CD4-positive, alpha-beta T cell (primary cell): ENCODE data around the gene VTCN1. TPM values are rescaled to one million over a fixed set of nuclear protein-coding genes. Genes with fewer than 3 reads are reported as not detected.

Experiments
- ATAC-seq: fragments of 200-7000 bp; cut with Tn5 transposase; one replicate; pipeline ENCODE4 v1.10.0; 2022; ENCODE audit warnings: mild to moderate bottlenecking; ENCODE audit not compliant: poor library complexity
- CTCF ChIA-PET: fragments of 350-600 bp; sonication (Branson Sonifier 250); formaldehyde crosslinking; loops from one replicate; lab custom pipeline; 2021; ENCODE audit warnings: antibody characterized with exemption, inconsistent platforms; lab: Charles Lee
- POLR2A ChIA-PET: fragments of 350-600 bp; sonication (Branson Sonifier 250); formaldehyde crosslinking; loops from one replicate; lab custom pipeline; 2021; ENCODE audit warnings: antibody characterized with exemption, inconsistent platforms; lab: Charles Lee
- DNase-seq, 14 experiments: peaks; one replicate each; pipeline ENCODE4 v3.0.0-alpha.2; 2013 to 2020; ENCODE audit warnings: mixed read lengths in 2 of 14
- H3K27ac ChIP-seq, 2 donors: one replicate each; pipeline versions ENCODE4 v1.5.1 to v1.7.0; 2013; ENCODE audit warnings: low read length in 2 of 2, low read depth in 1 of 2, mild to moderate bottlenecking in 1 of 2
- H3K27me3 ChIP-seq, 2 experiments: 1 replicate in 1 of 2; 2 replicates in 1 of 2; pipeline versions ENCODE4 v1.6.1 to v1.7.0; 2013; ENCODE audit warnings: low read length in 2 of 2, control low read depth in 1 of 2, mild to moderate bottlenecking in 1 of 2, moderate library complexity in 1 of 2; ENCODE audit not compliant: insufficient read depth in 2 of 2, control insufficient read depth in 1 of 2
- H3K36me3 ChIP-seq: one replicate; pipeline ENCODE4 v1.6.1; 2013; ENCODE audit warnings: low read length, control low read depth; ENCODE audit not compliant: insufficient read depth
- H3K4me1 ChIP-seq: one replicate; pipeline ENCODE4 v1.6.1; 2013; ENCODE audit warnings: low read length, control low read depth; ENCODE audit not compliant: insufficient read depth
- H3K4me3 ChIP-seq: one replicate; pipeline ENCODE4 v1.5.1; 2013; ENCODE audit warnings: mild to moderate bottlenecking, low read length, moderate library complexity
- H3K9me3 ChIP-seq, 2 experiments: 1 replicate in 1 of 2; 2 replicates in 1 of 2; pipeline versions ENCODE4 v1.6.1 to v1.7.0; 2013; ENCODE audit warnings: low read length in 2 of 2, mild to moderate bottlenecking in 2 of 2, control low read depth in 1 of 2, moderate library complexity in 1 of 2; ENCODE audit not compliant: control insufficient read depth in 1 of 2, insufficient read depth in 1 of 2
- H3K27ac Mint-ChIP-seq: one replicate; pipeline ENCODE4 v1.8.0; 2020; ENCODE audit warnings: mixed read lengths
- H3K27me3 Mint-ChIP-seq: one replicate; pipeline ENCODE4 v1.8.0; 2021; ENCODE audit warnings: mixed read lengths
- H3K36me3 Mint-ChIP-seq: one replicate; pipeline ENCODE4 v1.8.0; 2021; ENCODE audit warnings: low read depth, mixed read lengths
- H3K4me1 Mint-ChIP-seq: one replicate; pipeline ENCODE4 v1.8.0; 2021; ENCODE audit warnings: low read depth, mixed read lengths
- H3K4me3 Mint-ChIP-seq: one replicate; pipeline ENCODE4 v1.8.0; 2020; ENCODE audit warnings: mild to moderate bottlenecking, mixed read lengths
- H3K9me3 Mint-ChIP-seq: one replicate; pipeline ENCODE4 v1.8.0; 2020; ENCODE audit warnings: mixed read lengths
- intact Hi-C, 2 experiments: fragments of 100-400 bp; cut with DNase I in 1 of 2; cut with micrococcal nuclease in 1 of 2; formaldehyde crosslinking; loops; one replicate each; pipeline versions ENCODE4 v1.15.1 to v1.9.0; 2023 to 2025; cut with DNase I, micrococcal nuclease
- total RNA-seq, 174 experiments: library from RNA in 2 of 174; stranded (reverse) in 2 of 174; gene quantifications; one replicate each; pipeline ENCODE4 v1.2.3 and lab custom pipeline; 2021 to 2026
- TF ChIP-seq, protein P1 (sequence below): fragments of 200-600 bp; IDR thresholded peaks from one replicate; pipeline ENCODE4 v1.8.0; 2022; ENCODE audit warnings: antibody characterized with exemption, mild to moderate bottlenecking

VTCN1 gene
- total RNA-seq, 2 experiments from 2014 or later = not detected

DNA sequence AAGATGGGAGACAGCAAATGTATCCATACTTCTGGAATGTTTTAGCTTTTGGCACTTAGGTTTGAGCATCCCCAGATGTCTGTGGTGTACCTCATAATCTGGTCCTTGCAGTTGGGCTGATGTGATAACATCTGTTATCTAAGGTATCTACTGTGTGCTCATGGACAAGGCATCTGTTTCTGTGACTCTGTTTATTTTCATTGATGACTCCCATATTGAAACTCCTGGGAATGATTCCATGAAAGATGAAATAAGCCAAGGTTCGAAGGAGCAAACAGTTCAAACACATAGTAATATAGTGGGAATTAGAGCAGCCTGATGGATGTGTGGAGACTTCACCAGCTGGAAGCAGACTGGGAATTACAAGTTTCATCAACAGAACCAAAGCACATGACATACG is 68.5 kb downstream of the VTCN1 start:
- H3K4me3 ChIP-seq = no peak overlapping the region
- no peak overlapping the region for H3K27ac Mint-ChIP-seq
- CTCF ChIA-PET = interaction anchor here (1.0 kb wide), 1 partner anchor 13 kb away, joined by 3 read pairs; no protein-coding TSS in a partner anchor
- no peaks in the 10 kb centered on the region for H3K9me3 Mint-ChIP-seq
- POLR2A ChIA-PET = no interaction called here
- H3K4me3 Mint-ChIP-seq = no peak overlapping the region
- ATAC-seq = no peak
- no peaks in the 10 kb centered on the region for H3K36me3 Mint-ChIP-seq
- H3K27ac ChIP-seq = no peak overlapping the region
- no peaks in the 10 kb centered on the region for H3K4me1 Mint-ChIP-seq
- H3K4me1 ChIP-seq = no peaks in the 10 kb centered on the region
- no peaks in the 10 kb centered on the region for H3K36me3 ChIP-seq
- intact Hi-C loops = no loop called here
- no peak for DNase-seq
- H3K27me3 ChIP-seq = no peaks in the 10 kb centered on the region
- no peaks in the 10 kb centered on the region for H3K9me3 ChIP-seq
- TF ChIP-seq, protein P1, sequence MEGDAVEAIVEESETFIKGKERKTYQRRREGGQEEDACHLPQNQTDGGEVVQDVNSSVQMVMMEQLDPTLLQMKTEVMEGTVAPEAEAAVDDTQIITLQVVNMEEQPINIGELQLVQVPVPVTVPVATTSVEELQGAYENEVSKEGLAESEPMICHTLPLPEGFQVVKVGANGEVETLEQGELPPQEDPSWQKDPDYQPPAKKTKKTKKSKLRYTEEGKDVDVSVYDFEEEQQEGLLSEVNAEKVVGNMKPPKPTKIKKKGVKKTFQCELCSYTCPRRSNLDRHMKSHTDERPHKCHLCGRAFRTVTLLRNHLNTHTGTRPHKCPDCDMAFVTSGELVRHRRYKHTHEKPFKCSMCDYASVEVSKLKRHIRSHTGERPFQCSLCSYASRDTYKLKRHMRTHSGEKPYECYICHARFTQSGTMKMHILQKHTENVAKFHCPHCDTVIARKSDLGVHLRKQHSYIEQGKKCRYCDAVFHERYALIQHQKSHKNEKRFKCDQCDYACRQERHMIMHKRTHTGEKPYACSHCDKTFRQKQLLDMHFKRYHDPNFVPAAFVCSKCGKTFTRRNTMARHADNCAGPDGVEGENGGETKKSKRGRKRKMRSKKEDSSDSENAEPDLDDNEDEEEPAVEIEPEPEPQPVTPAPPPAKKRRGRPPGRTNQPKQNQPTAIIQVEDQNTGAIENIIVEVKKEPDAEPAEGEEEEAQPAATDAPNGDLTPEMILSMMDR = no peak
- H3K27me3 Mint-ChIP-seq = peaks cover 12% of the 10 kb centered on the region

DNA sequence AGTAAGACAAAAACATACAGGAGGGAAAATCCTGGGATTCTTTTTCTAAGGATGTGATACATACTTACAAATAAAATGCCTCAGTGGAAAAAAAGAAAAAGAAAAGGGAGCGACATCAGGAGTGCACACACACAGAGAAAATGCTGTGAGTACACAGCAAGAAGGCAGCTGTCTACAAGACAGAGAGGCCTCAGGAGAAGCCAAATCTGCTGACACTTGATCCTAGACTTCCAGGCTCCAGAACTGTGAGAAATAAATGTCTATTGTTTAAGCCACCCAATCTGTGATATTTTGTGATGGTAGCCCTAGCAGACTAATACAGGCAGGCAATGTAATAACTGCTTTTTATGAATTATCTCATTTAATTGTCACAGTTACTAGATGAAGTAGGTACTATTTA is 72.2 kb downstream of the VTCN1 start:
- intact Hi-C loops = no loop called here
- DNase-seq (no peak), ATAC-seq (no peak)
- Histone ChIP-seq H3K36me3 (no peaks in the 10 kb centered on the region), H3K27me3 (no peaks in the 10 kb centered on the region), H3K4me3 (no peak overlapping the region), H3K9me3 (no peaks in the 10 kb centered on the region), H3K27ac (no peak overlapping the region), H3K4me1 (no peaks in the 10 kb centered on the region)
- Mint-ChIP-seq H3K36me3 (no peaks in the 10 kb centered on the region), H3K9me3 (no peaks in the 10 kb centered on the region), H3K27ac (no peak overlapping the region), H3K4me1 (no peaks in the 10 kb centered on the region), H3K27me3 (peaks cover 16% of the 10 kb centered on the region), H3K4me3 (no peak overlapping the region)
- ChIA-PET POLR2A (no interaction called here), CTCF (no interaction called here)
- TF ChIP-seq, protein P1 = no peak

DNA sequence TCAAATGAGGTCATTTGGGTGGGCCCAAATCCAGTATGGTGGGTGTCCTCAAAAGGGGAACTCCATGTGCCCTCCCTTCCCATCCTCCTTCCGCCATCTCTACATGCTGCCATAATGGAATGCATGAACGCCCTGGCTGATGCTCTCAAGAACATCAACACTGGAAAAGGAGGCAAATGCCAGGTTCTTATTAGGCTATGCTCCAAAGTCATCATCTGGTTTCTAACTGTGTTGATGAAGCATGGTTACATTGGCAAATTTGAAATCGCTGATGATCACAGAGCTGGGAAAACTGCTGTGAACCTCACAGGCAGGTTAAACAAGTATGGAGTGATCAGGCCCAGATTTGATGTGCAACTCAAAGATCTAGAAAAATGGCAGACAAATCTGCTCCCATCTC is 72.6 kb downstream of the VTCN1 start:
- no peak overlapping the region for H3K4me3 Mint-ChIP-seq
- TF ChIP-seq, protein P1 = no peak
- ATAC-seq (no peak), DNase-seq (no peak)
- H3K9me3 ChIP-seq = no peaks in the 10 kb centered on the region
- H3K9me3 Mint-ChIP-seq = no peaks in the 10 kb centered on the region
- H3K27me3 ChIP-seq = no peaks in the 10 kb centered on the region
- no peak overlapping the region for H3K4me3 ChIP-seq
- POLR2A ChIA-PET = no interaction called here
- H3K27ac Mint-ChIP-seq = no peak overlapping the region
- H3K27me3 Mint-ChIP-seq = peaks cover 16% of the 10 kb centered on the region
- no peaks in the 10 kb centered on the region for H3K36me3 ChIP-seq
- intact Hi-C loops = no loop called here
- H3K4me1 ChIP-seq = no peaks in the 10 kb centered on the region
- no peaks in the 10 kb centered on the region for H3K4me1 Mint-ChIP-seq
- no peak overlapping the region for H3K27ac ChIP-seq
- H3K36me3 Mint-ChIP-seq = no peaks in the 10 kb centered on the region
- CTCF ChIA-PET = no interaction called here
